Fibroblast of upper back skin (primary cell): ENCODE data around the gene ITGB1BP1.
"Not testable (repeated sequence)": the region's sequence is repeated elsewhere in the genome, so short reads cannot be mapped to it uniquely, and the experiment has no call there.

Experiments used
- DNase-seq: peaks from one replicate; pipeline ENCODE4 v3.0.0-alpha.2; 2013

ITGB1BP1 gene

DNA sequence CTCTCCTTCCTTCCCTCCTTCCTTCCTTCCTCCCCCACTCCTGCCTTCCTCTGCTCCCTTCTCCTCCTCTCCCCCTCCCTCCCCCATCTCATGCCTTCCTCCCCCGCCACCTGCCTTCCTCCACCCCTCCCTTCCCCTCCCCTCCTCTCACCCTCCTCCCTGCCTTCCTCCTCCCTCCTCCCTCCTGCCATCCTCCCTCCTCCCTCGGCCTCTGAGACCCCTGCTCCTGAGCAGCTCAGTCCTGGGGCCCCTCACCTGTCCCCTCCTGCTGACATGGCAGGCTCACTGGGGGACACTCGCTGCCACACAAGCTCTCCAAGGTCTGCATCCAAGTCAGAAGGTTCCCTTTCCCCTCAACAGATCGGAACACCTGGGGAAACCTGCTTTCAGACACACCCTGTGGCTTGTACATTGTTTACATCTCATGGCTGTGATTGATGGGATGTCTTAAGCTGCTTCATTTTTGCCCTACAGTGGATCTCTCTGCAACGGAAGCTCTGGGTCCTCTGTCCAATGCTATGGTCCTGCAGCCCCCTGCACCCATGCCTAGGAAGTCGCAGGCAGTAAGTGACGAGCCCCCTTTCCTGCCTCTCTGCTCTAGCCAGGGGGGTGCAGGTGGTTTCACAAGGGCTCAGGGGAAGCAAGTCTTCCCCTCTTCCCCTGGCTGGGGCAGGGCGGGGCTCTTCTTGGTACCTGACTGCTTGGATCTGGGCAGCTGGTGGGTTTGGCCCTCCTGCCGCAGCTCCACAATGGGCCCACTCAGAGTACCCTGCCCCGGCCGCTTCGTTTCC is 22.9 kb downstream of the ITGB1BP1 start:
- DNase-seq = no peak

DNA sequence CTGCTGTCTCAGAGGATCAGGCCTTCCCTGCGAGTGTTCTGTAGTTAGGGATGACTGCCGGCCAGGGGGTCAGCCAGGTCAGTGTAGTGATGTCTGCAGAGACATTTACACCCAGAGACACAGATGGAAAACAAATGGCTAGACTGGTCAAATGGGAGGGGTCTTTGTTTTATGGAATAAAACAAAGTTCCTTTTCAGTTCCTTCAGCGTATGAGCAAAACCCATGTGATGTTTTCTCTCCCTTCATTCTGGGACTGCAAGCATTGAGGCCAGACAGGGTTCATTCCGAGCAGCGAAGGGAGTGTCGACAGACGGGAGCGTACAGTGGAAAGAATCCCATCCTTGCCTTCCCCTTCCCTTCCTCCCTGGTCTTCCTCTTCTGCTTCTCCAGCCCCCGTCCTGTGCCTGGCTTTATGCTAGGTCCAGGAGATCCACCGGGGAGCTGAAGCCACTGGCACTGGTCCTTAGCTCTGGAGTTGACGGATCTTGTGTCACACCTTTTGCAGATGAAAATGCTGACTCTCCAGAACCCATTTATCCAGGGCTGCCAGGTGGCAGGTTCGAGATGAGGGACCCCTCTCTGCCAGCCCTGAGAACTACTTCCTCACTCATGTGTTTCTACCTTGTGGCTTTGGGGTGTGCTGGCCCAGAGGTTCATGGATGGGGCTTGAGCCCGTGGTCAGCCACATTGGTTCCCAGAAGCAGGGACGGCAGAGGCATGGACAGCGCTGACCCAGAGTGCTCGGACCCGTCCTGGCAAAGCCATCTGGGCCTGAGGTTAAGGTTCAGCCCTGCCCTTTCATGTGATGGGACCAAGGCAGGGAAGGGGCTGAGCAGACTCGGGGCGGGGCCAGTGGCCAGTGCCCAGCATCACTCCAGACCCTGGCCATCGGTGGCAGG is 24.2 kb downstream of the ITGB1BP1 start:
- no peak for DNase-seq

DNA sequence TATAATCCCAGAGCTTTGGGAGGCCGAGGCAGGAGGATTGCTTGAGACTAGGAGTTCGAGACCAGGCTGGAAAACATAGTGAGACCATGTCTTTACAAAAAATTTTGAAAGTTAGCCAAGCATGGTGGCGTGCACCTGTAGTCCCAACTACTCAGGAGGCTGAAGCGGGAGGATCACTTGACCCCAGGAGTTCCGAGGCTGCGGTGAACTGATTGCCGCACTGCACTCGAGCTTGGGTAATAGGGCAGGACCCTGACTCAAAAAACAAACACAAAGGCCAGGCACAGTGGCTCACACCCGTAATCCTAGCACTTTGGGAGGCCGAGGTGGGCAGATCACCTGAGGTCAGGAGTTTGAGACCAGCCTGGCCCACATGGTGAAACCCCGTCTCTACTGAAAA is 25.1 kb downstream of the ITGB1BP1 start:
- DNase-seq = not testable (repeated sequence)

DNA sequence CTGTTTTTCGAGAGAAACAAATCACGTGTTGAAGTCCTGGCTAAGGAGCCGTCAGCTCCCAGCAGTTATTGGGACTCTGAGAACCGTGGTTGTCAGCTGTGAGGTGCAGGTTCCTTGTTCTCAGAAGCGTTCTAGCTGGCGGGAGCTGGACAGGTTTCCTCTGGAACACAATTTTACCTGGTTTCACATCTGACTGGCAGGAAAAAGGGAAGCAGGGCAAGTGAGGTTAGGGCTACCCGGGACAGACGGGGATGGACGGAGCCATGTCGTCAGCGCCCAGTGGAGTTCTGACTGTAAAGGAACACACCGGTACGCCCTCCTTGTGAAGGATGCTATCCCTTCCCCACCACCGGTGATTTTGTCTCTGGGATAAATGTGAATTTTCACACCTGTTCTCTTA is 26.1 kb downstream of the ITGB1BP1 start:
- DNase-seq = no peak

DNA sequence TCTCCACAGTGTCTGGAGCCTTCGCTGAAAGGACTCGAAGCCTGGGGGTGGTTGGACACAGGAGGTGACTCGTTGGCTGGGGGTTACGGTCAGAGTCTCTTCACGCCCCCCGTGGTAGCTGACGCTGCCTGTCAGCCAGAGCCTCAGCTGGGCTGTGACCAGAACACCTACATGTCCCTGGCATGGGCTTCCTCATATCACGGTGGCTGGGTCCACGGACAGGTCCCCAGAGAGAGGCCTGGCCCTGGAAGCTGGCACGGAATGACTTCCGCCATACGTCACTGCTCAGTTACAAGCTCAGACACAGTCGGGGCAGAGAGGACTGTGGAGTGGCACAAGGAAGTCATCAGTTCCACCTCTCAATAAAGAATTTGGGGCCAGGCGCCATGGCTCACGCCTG is 28.5 kb downstream of the ITGB1BP1 start:
- no peak for DNase-seq

DNA sequence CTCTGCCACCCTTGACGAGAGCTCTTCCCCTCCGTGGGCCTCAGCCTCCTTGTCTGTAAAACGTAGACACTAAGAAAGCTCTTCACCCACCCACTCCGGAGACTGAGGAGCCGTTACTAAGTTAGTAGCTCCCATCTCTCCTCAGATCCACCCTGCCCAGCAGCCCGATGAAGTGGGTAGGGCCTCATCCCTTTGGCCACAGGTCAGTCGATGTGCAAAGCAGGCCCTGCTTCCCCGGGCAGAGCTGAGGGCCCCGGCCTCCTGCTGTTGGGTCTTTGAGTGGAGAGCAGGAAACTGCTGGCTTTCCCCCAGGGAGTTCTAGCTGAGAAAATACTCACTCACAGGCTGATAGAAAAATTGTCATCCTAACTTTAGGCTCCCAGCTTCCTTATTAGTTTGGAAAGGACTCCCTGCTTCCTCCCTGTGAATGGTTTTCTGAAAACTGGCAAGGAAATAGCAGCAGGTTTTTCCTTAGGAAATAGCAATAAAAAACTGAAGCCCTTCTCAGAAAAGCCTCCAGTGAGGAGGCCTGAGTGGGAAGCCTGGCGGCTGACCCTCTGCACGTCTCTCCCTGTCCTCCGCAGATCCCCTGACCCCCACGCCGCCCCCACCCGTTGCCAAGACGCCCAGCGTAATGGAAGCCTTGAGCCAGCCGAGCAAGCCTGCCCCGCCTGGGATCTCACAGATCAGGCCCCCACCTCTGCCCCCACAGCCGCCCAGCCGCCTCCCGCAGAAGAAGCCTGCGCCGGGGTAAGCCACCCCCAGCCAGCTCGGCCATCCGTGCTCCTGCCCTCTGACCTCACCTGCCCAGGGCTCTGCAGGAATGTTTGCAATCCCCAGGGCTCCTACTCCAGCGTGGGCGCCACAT is 30.2 kb downstream of the ITGB1BP1 start:
- peak; percentile 43 for DNase-seq

DNA sequence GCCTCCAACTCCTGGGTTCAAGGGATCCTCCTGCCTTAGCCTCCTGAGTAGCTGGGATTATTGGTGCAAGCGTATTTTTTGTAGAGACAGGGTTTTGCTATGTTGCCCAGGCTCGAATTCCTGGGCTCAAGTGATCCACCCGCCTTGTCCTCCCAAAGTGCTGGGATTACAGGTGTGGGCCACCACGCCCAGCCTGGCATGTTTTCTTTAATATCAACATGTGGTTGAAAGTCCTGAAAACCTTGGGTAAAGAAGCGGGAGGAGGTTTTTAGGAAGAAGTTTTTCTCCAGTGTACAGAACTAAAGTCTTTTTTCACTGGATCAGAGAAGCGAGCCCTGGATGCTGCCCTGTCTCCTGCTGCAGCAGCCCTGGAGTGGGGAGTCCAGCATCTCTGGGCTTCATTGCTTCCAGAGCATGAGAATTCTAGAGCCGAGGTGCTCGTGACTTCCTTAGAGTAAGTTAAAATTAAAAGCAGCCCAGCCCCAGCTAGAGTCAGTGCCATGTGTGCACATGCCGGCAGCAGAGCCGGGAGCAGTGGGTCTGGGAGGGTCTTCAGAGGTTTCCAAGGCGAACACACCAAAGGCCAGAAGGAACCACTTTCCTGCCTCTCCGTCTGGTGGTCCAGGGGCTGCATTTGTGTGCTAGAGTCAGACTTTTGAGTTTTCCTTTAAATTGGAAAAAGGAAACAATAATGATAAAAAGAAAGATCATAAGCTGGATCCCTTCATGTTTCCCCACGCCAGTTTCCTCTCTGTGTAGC is 31.2 kb downstream of the ITGB1BP1 start:
- no peak for DNase-seq

DNA sequence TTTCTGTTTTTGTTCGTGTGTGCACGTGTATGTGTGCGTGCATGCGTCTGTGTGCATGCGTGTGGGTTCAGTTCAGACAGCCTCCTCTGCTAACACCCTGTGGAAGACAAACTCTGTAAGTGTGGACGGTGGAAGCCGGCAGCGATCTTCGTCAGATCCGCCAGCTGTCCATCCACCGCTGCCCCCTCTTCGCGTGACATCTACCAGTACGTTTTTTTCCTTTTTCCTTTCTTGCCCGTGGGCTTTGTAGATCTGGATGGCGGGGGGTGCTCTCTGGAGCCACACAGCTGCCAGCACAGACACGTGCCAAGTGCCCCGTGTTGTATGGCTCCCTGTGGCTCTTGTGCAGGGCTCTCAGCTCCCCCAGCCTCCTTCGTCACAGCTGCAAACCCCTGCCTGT is 32.3 kb downstream of the ITGB1BP1 start:
- DNase-seq = no peak

DNA sequence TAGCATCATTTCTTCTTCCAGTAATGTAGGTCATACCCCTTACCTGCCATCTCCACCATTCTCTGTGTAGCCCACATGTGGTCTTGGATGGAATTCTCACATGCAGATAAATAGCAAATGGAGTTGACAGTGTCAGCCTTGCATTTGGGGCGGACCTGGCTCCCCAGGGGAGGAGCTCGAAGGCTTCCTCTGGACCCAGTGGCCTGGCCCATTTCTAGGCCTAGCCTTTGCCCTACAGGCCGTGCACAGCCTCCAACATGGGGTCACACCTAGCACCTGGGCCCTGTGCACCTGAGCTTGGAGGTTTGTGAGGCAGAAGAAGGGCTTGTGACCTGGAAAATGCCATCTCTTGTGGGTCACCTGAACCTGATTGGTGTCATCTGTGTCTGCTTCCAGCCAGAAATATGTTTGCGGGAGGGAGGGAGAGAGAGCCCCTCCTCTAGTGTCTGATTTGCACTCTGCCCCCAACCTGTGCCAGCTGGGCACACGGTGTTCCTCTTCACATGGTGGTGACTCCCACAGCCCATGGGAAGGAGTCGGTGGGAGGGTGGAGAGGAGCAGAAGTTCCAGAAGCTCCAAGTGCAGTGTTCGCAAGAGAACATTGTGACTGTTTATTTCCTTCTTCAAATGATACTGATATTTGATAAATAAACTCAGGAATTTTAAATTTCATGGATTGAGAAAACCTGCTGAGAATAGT is 33.0 kb downstream of the ITGB1BP1 start:
- DNase-seq = no peak

DNA sequence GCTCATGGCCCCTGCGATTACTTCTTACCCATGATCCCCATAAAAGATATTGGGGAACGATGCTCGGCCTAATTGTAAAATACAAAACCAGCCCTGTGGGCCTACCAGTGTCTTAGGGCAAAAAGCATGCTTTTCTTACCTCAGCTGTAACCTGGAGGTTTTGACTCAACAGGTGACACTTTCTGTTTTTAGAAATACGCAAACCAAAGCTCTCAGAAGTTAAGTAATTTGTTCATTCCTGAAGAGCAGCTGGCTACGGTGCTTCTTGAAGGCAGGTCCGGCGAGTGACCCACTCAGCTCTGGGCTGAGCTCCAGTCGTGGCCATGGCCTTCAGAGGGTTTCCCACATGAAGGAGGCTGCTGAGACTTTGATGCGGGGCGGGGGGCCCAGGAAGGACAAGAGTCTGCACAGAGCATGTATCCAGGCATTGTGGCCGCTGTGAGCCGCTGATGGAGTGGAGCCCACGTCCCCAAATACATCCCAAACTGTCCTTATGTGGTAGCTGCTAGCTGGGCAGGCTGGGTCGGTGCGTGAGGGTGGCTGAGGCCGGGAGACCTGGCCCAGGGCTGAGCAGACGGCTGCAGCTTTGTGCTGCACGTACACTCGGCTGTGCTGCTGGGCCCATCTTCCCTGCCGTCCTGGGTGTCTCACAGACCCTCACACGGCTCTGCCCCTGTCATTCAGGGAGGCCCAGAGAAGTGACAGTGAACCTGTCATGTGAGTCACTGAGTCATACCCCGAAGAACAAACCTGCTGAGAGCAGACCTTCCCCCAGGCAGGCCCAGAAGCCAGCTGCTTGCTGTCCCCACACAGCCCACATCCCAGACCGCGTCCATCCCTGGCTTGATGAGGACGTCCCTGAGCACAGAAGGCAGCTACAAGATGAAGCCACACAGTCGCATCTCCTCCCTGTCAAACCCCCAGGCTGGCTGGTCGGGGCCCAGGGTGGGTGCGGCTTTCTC is 34.1 kb downstream of the ITGB1BP1 start:
- DNase-seq = no peak

DNA sequence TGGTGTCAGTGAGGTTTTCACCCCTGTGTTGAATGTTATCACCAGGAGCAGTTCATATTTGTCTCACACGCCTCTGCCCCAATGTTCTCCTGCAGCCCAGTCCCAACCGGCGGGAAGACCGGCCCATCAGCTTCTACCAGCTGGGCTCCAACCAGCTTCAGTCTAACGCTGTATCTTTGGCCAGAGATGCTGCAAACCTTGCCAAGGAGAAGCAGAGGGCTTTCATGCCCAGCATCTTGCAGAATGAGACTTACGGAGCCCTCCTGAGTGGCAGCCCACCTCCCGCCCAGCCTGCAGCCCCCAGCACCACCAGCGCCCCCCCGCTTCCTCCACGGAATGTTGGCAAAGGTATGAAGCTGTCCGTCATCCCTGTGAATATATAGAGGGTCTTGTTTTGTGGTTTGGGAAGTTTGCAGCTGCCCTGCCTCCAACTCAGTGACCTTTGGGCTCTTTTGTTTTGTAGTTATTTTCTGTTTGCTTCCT is 35.1 kb downstream of the ITGB1BP1 start:
- DNase-seq = no peak

DNA sequence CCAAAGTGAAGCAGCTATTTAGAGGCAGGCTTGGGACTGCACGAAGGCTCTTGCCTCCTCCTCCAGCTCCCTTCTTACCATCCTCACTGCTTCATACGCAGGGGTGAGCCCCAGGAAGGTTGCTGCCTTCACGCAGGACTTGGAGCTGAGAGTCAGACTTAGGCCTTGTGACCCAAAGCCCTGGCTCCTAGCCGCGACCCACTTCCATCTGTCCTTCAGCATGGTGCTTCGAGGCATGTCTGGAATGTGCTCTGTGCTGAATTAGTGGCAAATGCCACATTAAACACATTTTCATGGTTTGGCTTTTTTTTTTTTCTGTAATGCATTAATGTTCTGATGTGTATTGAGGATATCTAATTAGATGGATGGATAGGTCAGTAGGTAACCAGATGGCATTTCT is 37.5 kb downstream of the ITGB1BP1 start:
- peak; percentile 26 for DNase-seq

DNA sequence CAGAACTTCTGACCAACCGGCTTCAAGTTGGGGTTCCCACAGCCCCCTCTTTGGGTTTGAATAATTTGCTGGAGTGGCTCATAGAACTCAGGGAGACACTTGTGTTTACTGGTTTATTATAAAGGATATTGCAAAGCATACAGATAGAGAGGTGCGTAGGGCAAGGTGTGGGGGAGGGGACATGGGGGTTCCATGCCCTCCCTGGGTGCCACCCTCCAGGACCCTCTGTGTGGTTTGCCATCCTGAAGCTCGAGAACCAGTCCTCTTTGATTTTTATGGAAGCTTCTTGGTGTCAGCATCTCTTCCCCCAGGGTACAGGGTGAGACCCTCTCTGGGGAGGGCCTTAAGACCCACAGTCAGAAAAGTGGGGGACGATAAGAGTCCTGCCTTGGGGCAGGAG is 38.8 kb downstream of the ITGB1BP1 start:
- no peak for DNase-seq

DNA sequence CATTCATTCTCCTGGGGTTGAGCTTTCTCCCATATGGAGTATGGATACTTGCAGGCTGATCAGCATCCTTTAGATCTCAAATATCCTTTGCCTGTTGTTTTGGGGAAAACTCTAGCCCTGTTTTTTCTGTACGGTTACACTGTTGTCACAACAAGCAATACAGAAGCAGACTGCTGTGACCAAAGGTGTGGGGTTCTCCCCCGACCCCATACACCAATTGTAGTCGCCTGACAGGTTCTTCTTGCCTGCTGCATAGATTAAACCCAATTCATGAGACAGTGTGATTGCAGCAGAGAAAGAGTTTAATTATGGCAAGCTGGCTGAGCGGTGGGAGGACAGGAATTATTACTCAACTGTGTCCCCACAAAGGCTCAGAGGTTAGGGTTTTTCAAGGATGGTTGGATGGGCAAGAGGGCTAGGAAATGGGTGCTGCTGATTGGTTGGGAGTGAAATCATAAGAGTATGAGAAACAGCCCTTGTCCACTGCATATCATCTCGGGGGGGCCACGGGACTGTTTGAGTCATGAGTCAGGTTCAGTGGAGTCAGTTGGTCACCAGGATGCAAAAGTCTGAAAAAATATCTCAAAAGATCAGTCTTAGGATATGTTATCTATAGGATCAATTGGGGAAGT is 40.6 kb downstream of the ITGB1BP1 start:
- DNase-seq = no peak

DNA sequence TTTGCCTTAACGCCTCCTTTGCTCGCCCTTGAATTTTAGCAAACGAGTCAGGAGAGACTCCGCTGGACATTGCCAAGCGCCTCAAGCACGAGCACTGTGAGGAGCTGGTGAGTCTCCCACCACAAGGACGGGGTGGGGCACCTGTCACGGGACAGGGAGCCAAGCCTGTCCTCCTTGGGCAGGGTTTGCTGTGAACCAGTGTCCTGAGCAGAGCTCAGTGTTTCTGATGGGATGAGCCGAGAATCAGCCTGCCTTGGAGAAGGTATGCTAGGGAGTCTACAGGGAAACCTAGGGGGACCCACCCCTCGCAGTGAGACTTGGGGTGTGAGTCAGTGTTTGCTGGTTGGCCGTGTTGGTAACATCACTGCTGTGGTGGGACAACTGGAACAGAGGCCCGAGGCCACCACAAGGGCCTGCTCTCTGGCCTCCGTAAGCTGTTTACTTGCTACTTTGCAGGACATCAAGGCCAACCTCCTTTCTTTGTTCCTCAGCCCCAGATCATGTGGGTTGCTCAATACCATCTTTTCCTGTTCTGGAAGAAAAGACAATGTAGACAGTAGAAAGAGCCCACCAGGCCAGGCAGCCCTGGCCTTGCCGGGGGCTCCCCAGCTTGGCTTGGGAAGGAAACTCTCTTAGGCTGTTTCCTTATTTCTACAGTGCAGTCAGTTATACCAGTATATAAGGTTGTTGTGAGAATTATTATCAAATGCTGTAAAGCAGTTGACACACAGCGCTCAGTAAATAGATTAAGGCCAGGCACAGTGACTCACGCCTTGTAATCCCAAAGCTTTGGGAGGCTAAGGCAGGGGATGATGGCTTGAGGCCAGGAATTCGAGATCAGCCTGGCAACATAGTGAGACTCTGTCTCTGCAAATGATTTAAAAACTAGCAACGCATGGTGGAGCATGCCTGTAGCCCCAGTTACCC is 42.4 kb downstream of the ITGB1BP1 start:
- peak; percentile 94 for DNase-seq

DNA sequence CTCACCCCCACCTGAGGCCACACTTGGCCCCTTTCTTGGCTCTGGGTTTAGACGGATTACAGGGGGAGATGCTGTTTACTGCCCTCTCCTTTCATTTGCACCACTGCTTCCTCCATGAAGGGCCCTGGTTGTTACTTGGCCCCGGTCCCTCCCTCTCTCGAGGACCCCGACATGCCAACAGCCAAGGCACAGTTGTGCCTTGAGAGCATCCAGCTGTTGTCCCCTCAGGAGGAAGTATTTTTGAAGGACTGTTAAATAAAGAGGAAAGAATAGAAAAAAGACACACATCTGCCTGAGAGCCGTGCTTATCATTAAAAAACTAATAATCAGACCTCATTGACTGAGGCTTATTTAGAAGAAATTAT is 44.0 kb downstream of the ITGB1BP1 start:
- DNase-seq = no peak

DNA sequence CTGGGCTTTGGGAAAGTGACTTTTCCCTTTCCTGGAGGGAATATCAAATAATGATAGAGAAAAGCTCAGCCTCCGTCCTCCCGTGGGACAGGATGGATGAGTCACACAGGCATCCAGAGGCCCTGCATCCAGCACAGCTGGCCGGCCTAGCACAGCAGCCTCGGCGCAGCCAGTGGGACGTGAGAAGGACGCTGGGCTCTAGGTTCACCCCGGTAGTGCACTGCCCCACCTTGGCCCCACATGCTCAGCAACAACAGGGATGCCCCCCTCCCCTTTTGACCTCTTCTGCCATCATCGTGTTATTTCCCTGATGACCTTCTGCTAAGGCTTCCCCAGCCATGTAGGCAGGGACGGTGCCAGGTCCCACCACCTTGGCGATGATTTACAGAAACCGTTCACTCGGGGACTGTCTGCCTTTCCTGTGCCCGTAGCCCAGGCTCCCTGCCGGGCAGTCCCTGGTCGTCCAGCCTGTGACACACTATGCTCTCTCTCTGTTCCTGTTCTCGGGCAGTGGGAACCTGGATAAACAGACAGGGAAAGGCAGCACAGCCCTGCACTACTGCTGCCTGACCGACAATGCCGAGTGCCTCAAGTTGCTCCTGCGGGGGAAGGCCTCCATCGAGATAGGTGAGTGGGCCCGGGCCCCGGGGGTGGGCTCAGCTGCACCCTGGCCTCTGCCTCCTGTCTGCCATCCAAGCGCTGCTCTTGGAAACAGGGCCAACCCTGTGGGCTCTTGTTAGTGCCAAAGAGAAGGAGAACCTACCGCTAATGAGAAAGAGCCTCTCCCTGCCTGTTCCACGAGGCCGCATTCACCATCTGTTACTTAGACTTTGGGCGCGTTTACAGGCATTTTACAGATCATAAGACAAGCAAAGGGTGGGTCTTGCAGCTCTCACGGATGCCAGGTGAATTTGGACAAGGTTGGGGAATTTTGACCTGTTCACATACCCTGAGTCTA is 44.6 kb downstream of the ITGB1BP1 start:
- peak; percentile 77 for DNase-seq
